ENCODE data around the gene C2CD2.
A peak's percentile ranks its signal among the peaks of the same experiment; 100 is the strongest.

Gene C2CD2

GRCh38 chr21:41973861-41974751, 20.3 kb upstream of the C2CD2 start:
- peak; percentile 24 for FAIRE-seq
- TF ChIP-seq POLR2AphosphoS5 (IDR thresholded peaks at IDR 0.05; ENCODE audit: low read depth, low read length) (no peak), POLR2A (IDR thresholded peaks at IDR 0.05; ENCODE audit: low read depth, low read length) (no peak), TAF1 (IDR thresholded peaks at IDR 0.05; ENCODE audit: borderline replicate concordance, low read depth, low read length) (0 out of 2 replicates have a peak, but pooled peaks have one; percentile 46)
- DNase-seq (ENCODE audit: insufficient read length) = no peak

- FAIRE-seq = no peak
- DNase-seq (ENCODE audit: insufficient read length) = no peak
Measured at GRCh38 chr21:41973427-41973831, 19.6 kb upstream of the C2CD2 start.

GRCh38 chr21:41972511-41973205, 18.8 kb upstream of the C2CD2 start:
- no peak for DNase-seq (ENCODE audit: insufficient read length)
- TF ChIP-seq TAF1 (IDR thresholded peaks at IDR 0.05; ENCODE audit: borderline replicate concordance, low read depth, low read length) = no peak
- TF ChIP-seq POLR2AphosphoS5 (IDR thresholded peaks at IDR 0.05; ENCODE audit: low read depth, low read length) = no peak
- no peak for TF ChIP-seq POLR2A (IDR thresholded peaks at IDR 0.05; ENCODE audit: low read depth, low read length)
- FAIRE-seq = no peak

More at GRCh38 chr21:41973427-41973831, 19.6 kb upstream of the C2CD2 start:
- no peak for TF ChIP-seq POLR2A (IDR thresholded peaks at IDR 0.05; ENCODE audit: low read depth, low read length)
- TF ChIP-seq TAF1 (IDR thresholded peaks at IDR 0.05; ENCODE audit: borderline replicate concordance, low read depth, low read length) = no peak
- TF ChIP-seq POLR2AphosphoS5 (IDR thresholded peaks at IDR 0.05; ENCODE audit: low read depth, low read length) = no peak

- no peak for FAIRE-seq
- no peak for DNase-seq (ENCODE audit: insufficient read length)
- no peak for TF ChIP-seq TAF1 (IDR thresholded peaks at IDR 0.05; ENCODE audit: borderline replicate concordance, low read depth, low read length)
- no peak for TF ChIP-seq POLR2AphosphoS5 (IDR thresholded peaks at IDR 0.05; ENCODE audit: low read depth, low read length)
- no peak for TF ChIP-seq POLR2A (IDR thresholded peaks at IDR 0.05; ENCODE audit: low read depth, low read length)
Measured at GRCh38 chr21:41971891-41972290, 18.1 kb upstream of the C2CD2 start.

GRCh38 chr21:41970751-41971653, 17.2 kb upstream of the C2CD2 start:
- TF ChIP-seq POLR2A (IDR thresholded peaks at IDR 0.05; ENCODE audit: low read depth, low read length) = no peak
- TF ChIP-seq POLR2AphosphoS5 (IDR thresholded peaks at IDR 0.05; ENCODE audit: low read depth, low read length) = no peak
- no peak for TF ChIP-seq TAF1 (IDR thresholded peaks at IDR 0.05; ENCODE audit: borderline replicate concordance, low read depth, low read length)
- FAIRE-seq (no peak), DNase-seq (ENCODE audit: insufficient read length) (no peak)

- DNase-seq (ENCODE audit: insufficient read length) (no peak), FAIRE-seq (no peak)
- TF ChIP-seq POLR2A (IDR thresholded peaks at IDR 0.05; ENCODE audit: low read depth, low read length) = no peak
- no peak for TF ChIP-seq POLR2AphosphoS5 (IDR thresholded peaks at IDR 0.05; ENCODE audit: low read depth, low read length)
- TF ChIP-seq TAF1 (IDR thresholded peaks at IDR 0.05; ENCODE audit: borderline replicate concordance, low read depth, low read length) = no peak
Measured at GRCh38 chr21:41970106-41970391, 16.2 kb upstream of the C2CD2 start.

- TF ChIP-seq TAF1 (IDR thresholded peaks at IDR 0.05; ENCODE audit: borderline replicate concordance, low read depth, low read length) (no peak), POLR2AphosphoS5 (IDR thresholded peaks at IDR 0.05; ENCODE audit: low read depth, low read length) (no peak), POLR2A (IDR thresholded peaks at IDR 0.05; ENCODE audit: low read depth, low read length) (no peak)
- DNase-seq (ENCODE audit: insufficient read length) = no peak
- FAIRE-seq = no peak
Measured at GRCh38 chr21:41967708-41968107, 13.9 kb upstream of the C2CD2 start.

GRCh38 chr21:41966872-41967621, 13.2 kb upstream of the C2CD2 start:
- DNase-seq (ENCODE audit: insufficient read length) (no peak), FAIRE-seq (no peak)
- TF ChIP-seq POLR2A (IDR thresholded peaks at IDR 0.05; ENCODE audit: low read depth, low read length) = no peak
- no peak for TF ChIP-seq TAF1 (IDR thresholded peaks at IDR 0.05; ENCODE audit: borderline replicate concordance, low read depth, low read length)
- TF ChIP-seq POLR2AphosphoS5 (IDR thresholded peaks at IDR 0.05; ENCODE audit: low read depth, low read length) = no peak

GRCh38 chr21:41966041-41966833, 12.4 kb upstream of the C2CD2 start:
- DNase-seq (ENCODE audit: insufficient read length) (no peak), FAIRE-seq (no peak)
- TF ChIP-seq POLR2A (IDR thresholded peaks at IDR 0.05; ENCODE audit: low read depth, low read length) (no peak), POLR2AphosphoS5 (IDR thresholded peaks at IDR 0.05; ENCODE audit: low read depth, low read length) (no peak), TAF1 (IDR thresholded peaks at IDR 0.05; ENCODE audit: borderline replicate concordance, low read depth, low read length) (no peak)

All from GM12892 (cell line).